ENCODE data around the gene ITK.

Gene ITK

DNA sequence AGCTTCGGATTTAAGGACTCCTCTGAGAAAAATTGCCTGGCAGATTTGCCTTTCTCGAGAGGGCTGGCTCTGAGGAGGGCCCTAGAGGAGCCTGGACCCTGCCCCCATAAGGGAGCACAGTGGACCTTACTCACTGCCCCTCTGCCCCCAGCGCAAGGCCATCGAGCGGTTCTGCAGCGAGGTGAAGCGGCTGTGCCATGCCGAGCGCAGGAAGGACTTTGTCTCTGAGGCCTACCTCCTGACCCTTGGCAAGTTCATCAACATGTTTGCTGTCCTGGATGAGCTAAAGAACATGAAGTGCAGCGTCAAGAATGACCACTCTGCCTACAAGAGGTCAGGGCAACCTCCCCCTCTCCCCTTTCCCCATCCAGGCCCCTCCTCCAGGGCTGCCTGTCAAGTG lies 119.9 kb downstream of the ITK start:
- DNase-seq (ENCODE audit: low read depth in 1 of 2, low spot score in 1 of 2) = no peak
- TF ChIP-seq, protein P1, sequence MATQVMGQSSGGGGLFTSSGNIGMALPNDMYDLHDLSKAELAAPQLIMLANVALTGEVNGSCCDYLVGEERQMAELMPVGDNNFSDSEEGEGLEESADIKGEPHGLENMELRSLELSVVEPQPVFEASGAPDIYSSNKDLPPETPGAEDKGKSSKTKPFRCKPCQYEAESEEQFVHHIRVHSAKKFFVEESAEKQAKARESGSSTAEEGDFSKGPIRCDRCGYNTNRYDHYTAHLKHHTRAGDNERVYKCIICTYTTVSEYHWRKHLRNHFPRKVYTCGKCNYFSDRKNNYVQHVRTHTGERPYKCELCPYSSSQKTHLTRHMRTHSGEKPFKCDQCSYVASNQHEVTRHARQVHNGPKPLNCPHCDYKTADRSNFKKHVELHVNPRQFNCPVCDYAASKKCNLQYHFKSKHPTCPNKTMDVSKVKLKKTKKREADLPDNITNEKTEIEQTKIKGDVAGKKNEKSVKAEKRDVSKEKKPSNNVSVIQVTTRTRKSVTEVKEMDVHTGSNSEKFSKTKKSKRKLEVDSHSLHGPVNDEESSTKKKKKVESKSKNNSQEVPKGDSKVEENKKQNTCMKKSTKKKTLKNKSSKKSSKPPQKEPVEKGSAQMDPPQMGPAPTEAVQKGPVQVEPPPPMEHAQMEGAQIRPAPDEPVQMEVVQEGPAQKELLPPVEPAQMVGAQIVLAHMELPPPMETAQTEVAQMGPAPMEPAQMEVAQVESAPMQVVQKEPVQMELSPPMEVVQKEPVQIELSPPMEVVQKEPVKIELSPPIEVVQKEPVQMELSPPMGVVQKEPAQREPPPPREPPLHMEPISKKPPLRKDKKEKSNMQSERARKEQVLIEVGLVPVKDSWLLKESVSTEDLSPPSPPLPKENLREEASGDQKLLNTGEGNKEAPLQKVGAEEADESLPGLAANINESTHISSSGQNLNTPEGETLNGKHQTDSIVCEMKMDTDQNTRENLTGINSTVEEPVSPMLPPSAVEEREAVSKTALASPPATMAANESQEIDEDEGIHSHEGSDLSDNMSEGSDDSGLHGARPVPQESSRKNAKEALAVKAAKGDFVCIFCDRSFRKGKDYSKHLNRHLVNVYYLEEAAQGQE (IDR thresholded peaks at IDR 0.05; ENCODE audit: insufficient replicate concordance, low read depth) = no peak
- TF ChIP-seq GABPA (IDR thresholded peaks at IDR 0.05; ENCODE audit: low read depth) = no peak
- no peak for TF ChIP-seq POLR2AphosphoS5 (IDR thresholded peaks at IDR 0.05; ENCODE audit: low read depth)
- TF ChIP-seq SPI1 (IDR thresholded peaks at IDR 0.05; ENCODE audit: borderline replicate concordance, low read depth) = no peak
- TF ChIP-seq, protein P2, sequence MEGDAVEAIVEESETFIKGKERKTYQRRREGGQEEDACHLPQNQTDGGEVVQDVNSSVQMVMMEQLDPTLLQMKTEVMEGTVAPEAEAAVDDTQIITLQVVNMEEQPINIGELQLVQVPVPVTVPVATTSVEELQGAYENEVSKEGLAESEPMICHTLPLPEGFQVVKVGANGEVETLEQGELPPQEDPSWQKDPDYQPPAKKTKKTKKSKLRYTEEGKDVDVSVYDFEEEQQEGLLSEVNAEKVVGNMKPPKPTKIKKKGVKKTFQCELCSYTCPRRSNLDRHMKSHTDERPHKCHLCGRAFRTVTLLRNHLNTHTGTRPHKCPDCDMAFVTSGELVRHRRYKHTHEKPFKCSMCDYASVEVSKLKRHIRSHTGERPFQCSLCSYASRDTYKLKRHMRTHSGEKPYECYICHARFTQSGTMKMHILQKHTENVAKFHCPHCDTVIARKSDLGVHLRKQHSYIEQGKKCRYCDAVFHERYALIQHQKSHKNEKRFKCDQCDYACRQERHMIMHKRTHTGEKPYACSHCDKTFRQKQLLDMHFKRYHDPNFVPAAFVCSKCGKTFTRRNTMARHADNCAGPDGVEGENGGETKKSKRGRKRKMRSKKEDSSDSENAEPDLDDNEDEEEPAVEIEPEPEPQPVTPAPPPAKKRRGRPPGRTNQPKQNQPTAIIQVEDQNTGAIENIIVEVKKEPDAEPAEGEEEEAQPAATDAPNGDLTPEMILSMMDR (IDR thresholded peaks at IDR 0.05; ENCODE audit: insufficient read depth, low read length) = no peak
- no peak overlapping the region for H3K27ac ChIP-seq (replicated peaks)
- H3K4me3 ChIP-seq (replicated peaks; ENCODE audit: insufficient read depth, low read length) = no peak overlapping the region
- H3K27me3 ChIP-seq (ENCODE audit: insufficient read depth, poor library complexity, severe bottlenecking) = no peaks in the 10 kb centered on the region

DNA sequence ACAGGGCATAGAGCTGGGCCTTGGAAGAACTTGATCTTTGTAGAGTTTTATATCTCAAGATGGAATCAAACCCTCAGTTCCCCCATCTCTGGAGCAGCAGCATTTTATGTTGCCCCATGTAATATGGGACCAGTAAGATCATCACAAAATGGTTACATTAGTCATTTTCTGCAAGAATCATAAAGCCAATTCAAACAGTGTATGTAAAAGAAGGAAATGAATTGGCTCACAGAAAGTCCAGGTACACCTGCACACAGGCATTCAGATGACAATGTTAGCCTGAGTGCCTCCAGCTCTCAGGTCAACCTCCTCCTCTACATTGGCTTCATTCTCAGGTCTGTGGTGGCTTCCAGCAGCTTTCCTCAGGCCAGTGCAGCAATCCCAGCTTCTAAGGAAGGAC lies 120.4 kb downstream of the ITK start:
- H3K27ac ChIP-seq (replicated peaks) = no peak overlapping the region
- no peaks in the 10 kb centered on the region for H3K27me3 ChIP-seq (ENCODE audit: insufficient read depth, poor library complexity, severe bottlenecking)
- no peak for TF ChIP-seq GABPA (IDR thresholded peaks at IDR 0.05; ENCODE audit: low read depth)
- no peak for TF ChIP-seq SPI1 (IDR thresholded peaks at IDR 0.05; ENCODE audit: borderline replicate concordance, low read depth)
- TF ChIP-seq, protein P1 (IDR thresholded peaks at IDR 0.05; ENCODE audit: insufficient replicate concordance, low read depth) = no peak
- TF ChIP-seq POLR2AphosphoS5 (IDR thresholded peaks at IDR 0.05; ENCODE audit: low read depth) = no peak
- TF ChIP-seq, protein P2 (IDR thresholded peaks at IDR 0.05; ENCODE audit: insufficient read depth, low read length) = no peak
- no peak overlapping the region for H3K4me3 ChIP-seq (replicated peaks; ENCODE audit: insufficient read depth, low read length)
- no peak for DNase-seq (ENCODE audit: low read depth in 1 of 2, low spot score in 1 of 2)

DNA sequence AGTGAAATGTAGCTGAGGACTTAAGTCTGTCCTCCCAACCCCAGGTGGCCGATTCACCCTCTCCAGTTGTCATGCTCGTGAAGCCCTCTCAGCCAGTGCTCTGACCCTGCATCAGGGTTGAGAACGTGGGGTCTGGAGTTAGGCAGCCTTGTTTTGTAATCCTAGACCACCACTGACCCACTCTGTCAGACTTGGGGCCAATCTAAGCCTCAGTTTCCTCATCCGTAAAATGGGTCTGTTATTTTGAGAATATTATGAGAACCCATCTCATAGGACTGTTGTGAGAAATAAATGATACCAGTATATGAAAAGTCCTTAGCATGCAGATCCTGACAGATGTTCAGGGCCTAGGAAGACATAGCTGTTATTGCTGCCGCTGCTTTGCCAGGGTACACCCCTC lies 122.4 kb downstream of the ITK start:
- no peak overlapping the region for H3K4me3 ChIP-seq (replicated peaks; ENCODE audit: insufficient read depth, low read length)
- no peaks in the 10 kb centered on the region for H3K27me3 ChIP-seq (ENCODE audit: insufficient read depth, poor library complexity, severe bottlenecking)
- DNase-seq (ENCODE audit: low read depth in 1 of 2, low spot score in 1 of 2) = no peak
- TF ChIP-seq POLR2AphosphoS5 (IDR thresholded peaks at IDR 0.05; ENCODE audit: low read depth) (no peak), GABPA (IDR thresholded peaks at IDR 0.05; ENCODE audit: low read depth) (no peak), SPI1 (IDR thresholded peaks at IDR 0.05; ENCODE audit: borderline replicate concordance, low read depth) (no peak)
- TF ChIP-seq, protein P1 (IDR thresholded peaks at IDR 0.05; ENCODE audit: insufficient replicate concordance, low read depth) = no peak
- TF ChIP-seq, protein P2 (IDR thresholded peaks at IDR 0.05; ENCODE audit: insufficient read depth, low read length) = no peak
- H3K27ac ChIP-seq (replicated peaks) = no peak overlapping the region

All from HL-60 (cell line).